Transverse colon (tissue), 4 donors: ENCODE measurements around the gene DGKZ. TPM values are rescaled to one million over a fixed set of nuclear protein-coding genes. Genes with fewer than 3 reads are reported as not detected.
"Not testable (repeated sequence)": the region's sequence is repeated elsewhere in the genome, so short reads cannot be mapped to it uniquely, and the experiment has no call there.

Source experiments
- DNase-seq: peaks from one replicate; pipeline ENCODE4 v3.0.0-alpha.2; 2019
- H3K27ac ChIP-seq, 4 donors: fragments of 200-600 bp; sonication (generic); 2 replicates each; pipeline ENCODE4 v1.5.1; 2016 to 2018; ENCODE audit warnings: inconsistent platforms in 4 of 4
- H3K27me3 ChIP-seq: fragments of 200-600 bp; sonication (generic); 2 replicates; pipeline ENCODE4 v1.5.1; 2017; ENCODE audit warnings: inconsistent platforms
- H3K36me3 ChIP-seq, 4 donors: fragments of 200-600 bp; sonication (generic); 2 replicates each; pipeline ENCODE4 v1.5.1; 2017 to 2019; ENCODE audit warnings: inconsistent platforms in 4 of 4
- H3K4me1 ChIP-seq, 4 donors: fragments of 200-600 bp; sonication (generic); 2 replicates each; pipeline ENCODE4 v1.5.1; 2017 to 2020; ENCODE audit warnings: inconsistent platforms in 4 of 4
- H3K4me3 ChIP-seq, 4 donors: fragments of 200-600 bp; sonication (generic); 1 replicate in 1 of 4; 2 replicates in 3 of 4; pipeline versions ENCODE4 v1.5.1 to v1.6.1; 2017 to 2019; ENCODE audit warnings: inconsistent platforms in 4 of 4
- H3K9me3 ChIP-seq, 2 donors: fragments of 200-600 bp; sonication (generic); 2 replicates each; pipeline ENCODE4 v1.5.1; 2017 to 2019; ENCODE audit warnings: inconsistent platforms in 2 of 2
- CTCF ChIP-seq, 5 experiments: fragments of 200-600 bp in 3 of 5; fragments of 450-650 bp in 2 of 5; sonication (generic) in 3 of 5; IDR thresholded peaks; 1 replicate in 2 of 5; 2 replicates in 3 of 5; pipeline ENCODE4 v1.5.1; 2016 to 2017; ENCODE audit warnings: antibody characterized with exemption in 5 of 5, inconsistent platforms in 3 of 5, mild to moderate bottlenecking in 2 of 5, moderate library complexity in 1 of 5
- EP300 ChIP-seq: sonication (generic); formaldehyde crosslinking; IDR thresholded peaks from one replicate; pipeline ENCODE4 v1.6.1; 2017; ENCODE audit warnings: antibody characterized with exemption, low read depth
- POLR2A ChIP-seq: fragments of 450-650 bp; IDR thresholded peaks from one replicate; pipeline ENCODE4 v1.6.1; 2016; ENCODE audit warnings: antibody characterized with exemption, mild to moderate bottlenecking, moderate library complexity
- POLR2AphosphoS5 ChIP-seq, 3 donors: sonication (generic); formaldehyde crosslinking; IDR thresholded peaks; one replicate each; pipeline ENCODE4 v1.6.1; 2016; ENCODE audit warnings: antibody characterized with exemption in 3 of 3
- WGBS, 2 donors: methylation state at CpG; one replicate each; pipeline ENCODE4 v1.1.5; 2018; ENCODE audit warnings: low coverage in 1 of 2; 5-methylcytosine and 5-hydroxymethylcytosine counted together
- in situ Hi-C, 4 donors: fragments of 200-750 bp; cut with MboI; loops; one replicate each; pipeline versions ENCODE4 v1.15.0 to v1.15.1; 2017; ENCODE audit warnings: low sequenced_read_pairs in 3 of 4, low pct_ligation_motif_present in 1 of 4, low pct_unique_long_range_greater_than_20kb in 1 of 4
- intact Hi-C: fragments of 100-400 bp; cut with DNase I; formaldehyde crosslinking; loops from one replicate; pipeline ENCODE4 v1.15.1; 2023; ENCODE audit warnings: low total_unique reads
- total RNA-seq, 4 donors: library from RNA; depleted of rRNA; stranded (reverse); fragments of >200 nt; gene quantifications; one replicate each; pipeline ENCODE4 v1.1.0, GENCODE V29; 2016

DGKZ gene
- total RNA-seq, 4 donors from 2014 or later: 56.4 to 105 (median 67.7) TPM

- Histone ChIP-seq H3K4me1 (peaks cover 0 to 6% (median 5%) of the 10 kb centered on the region in 4 donors), H3K4me3 (no peak overlapping the region), H3K9me3 (no peaks in the 10 kb centered on the region), H3K27ac (no peak overlapping the region), H3K36me3 (peaks cover 0 to 7% (median 2%) of the 10 kb centered on the region in 4 donors), H3K27me3 (no peaks in the 10 kb centered on the region)
- peak; percentile 47 for DNase-seq
- 71 to 100% methylated on average over 1 to 25 of the region's 25 CpGs for WGBS, 2 donors
- in situ Hi-C loops (no loop called here), intact Hi-C loops (no loop called here)
- TF ChIP-seq POLR2AphosphoS5 (IDR thresholded peaks at IDR 0.05): no peak
- TF ChIP-seq EP300: no peak
- TF ChIP-seq CTCF (IDR thresholded peaks at IDR 0.05): peak; percentile 72 to 91 (median 80)
- no peak for TF ChIP-seq POLR2A
Observed at GRCh38 chr11:46369458-46370152, 22.3 kb downstream of the DGKZ start.

GRCh38 chr11:46370253-46370652 lies 23.0 kb downstream of the DGKZ start:
- WGBS, 2 donors: 86 to 88% methylated on average over 4 to 13 of the region's 13 CpGs
- H3K27ac ChIP-seq: no peak overlapping the region
- intact Hi-C loops (no loop called here), in situ Hi-C loops (no loop called here)
- peaks cover 0 to 6% (median 5%) of the 10 kb centered on the region in 4 donors for H3K4me1 ChIP-seq
- TF ChIP-seq EP300: no peak
- H3K4me3 ChIP-seq: no peak overlapping the region
- no peaks in the 10 kb centered on the region for H3K9me3 ChIP-seq
- peaks cover 0 to 13% (median 5%) of the 10 kb centered on the region in 4 donors for H3K36me3 ChIP-seq
- H3K27me3 ChIP-seq: no peaks in the 10 kb centered on the region
- no peak for DNase-seq

- in situ Hi-C loops, H3K4me3 ChIP-seq, DNase-seq, H3K27ac ChIP-seq, H3K4me1 ChIP-seq, H3K9me3 ChIP-seq, intact Hi-C loops, H3K27me3 ChIP-seq: not testable (repeated sequence)
- H3K36me3 ChIP-seq: peaks cover 0 to 16% (median 7%) of the 10 kb centered on the region in 4 donors
- 95% methylated on average over 19 of the region's 19 CpGs; no CpG with 5 or more reads in 1 of the 2 donors for WGBS, 2 donors
Observed at GRCh38 chr11:46371262-46371661, 24.0 kb downstream of the DGKZ start.

- intact Hi-C loops: no loop called here
- peaks cover 0 to 16% (median 7%) of the 10 kb centered on the region in 4 donors for H3K36me3 ChIP-seq
- no peak overlapping the region for H3K4me3 ChIP-seq
- WGBS, 2 donors: 71% methylated on average over 10 of the region's 10 CpGs; no CpG with 5 or more reads in 1 of the 2 donors
- in situ Hi-C loops: no loop called here
- no peaks in the 10 kb centered on the region for H3K9me3 ChIP-seq
- H3K27me3 ChIP-seq: no peaks in the 10 kb centered on the region
- H3K27ac ChIP-seq: no peak overlapping the region
- no peak for DNase-seq
- H3K4me1 ChIP-seq: peaks cover 0 to 5% (median 4%) of the 10 kb centered on the region in 4 donors
- TF ChIP-seq POLR2AphosphoS5 (IDR thresholded peaks at IDR 0.05) (no peak), EP300 (no peak), POLR2A (no peak), CTCF (IDR thresholded peaks at IDR 0.05) (no peak)
Observed at GRCh38 chr11:46372086-46372485, 24.8 kb downstream of the DGKZ start.

GRCh38 chr11:46372501-46372900 lies 25.2 kb downstream of the DGKZ start:
- WGBS, 2 donors: 100% methylated on average over 3 of the region's 15 CpGs; no CpG with 5 or more reads in 1 of the 2 donors
- intact Hi-C loops, DNase-seq: not testable (repeated sequence)

More at GRCh38 chr11:46372501-46372900, 25.2 kb downstream of the DGKZ start:
- in situ Hi-C loops, H3K4me1 ChIP-seq, H3K9me3 ChIP-seq, H3K27ac ChIP-seq, H3K4me3 ChIP-seq, H3K27me3 ChIP-seq: not testable (repeated sequence)
- peaks cover 0 to 16% (median 7%) of the 10 kb centered on the region in 4 donors for H3K36me3 ChIP-seq
